Coronary artery (tissue), 2 donors: ENCODE results near the gene SLC12A9.
"Not testable (repeated sequence)": the region's sequence is repeated elsewhere in the genome, so short reads cannot be mapped to it uniquely, and the experiment has no call there.

Experiments
- DNase-seq: peaks from one replicate; pipeline ENCODE4 v3.0.0-alpha.2; 2017; ENCODE audit warnings: low spot score
- H3K27ac ChIP-seq, 2 donors: fragments of 200-600 bp; sonication (generic); one replicate each; pipeline ENCODE4 v1.5.1; 2016 to 2019
- H3K4me3 ChIP-seq: fragments of 200-600 bp; sonication (generic); 2 replicates; pipeline ENCODE4 v1.5.1; 2016; ENCODE audit warnings: mild to moderate bottlenecking, moderate library complexity
- CTCF ChIP-seq: fragments of 200-600 bp; sonication (generic); IDR thresholded peaks from one replicate; pipeline ENCODE4 v1.5.1; 2019; ENCODE audit warnings: antibody characterized with exemption

Gene SLC12A9

GRCh38 chr7:100836812-100837098 is 15.8 kb upstream of the SLC12A9 start:
- H3K4me3 ChIP-seq, result peak overlapping the region; percentile 63
- TF ChIP-seq CTCF, result no peak
- DNase-seq, result no peak
- H3K27ac ChIP-seq, result peak overlapping the region; percentile 32 to 80

- DNase-seq, result peak; percentile 91
- TF ChIP-seq CTCF, result no peak
- H3K27ac ChIP-seq, result peak overlapping the region; percentile 32 to 80
- peak overlapping the region; percentile 63 for H3K4me3 ChIP-seq
These were observed 15.2 kb upstream of the SLC12A9 start for GRCh38 chr7:100837099-100837836.

GRCh38 chr7:100839361-100839760 is 13.2 kb upstream of the SLC12A9 start:
- Histone ChIP-seq H3K4me3 (no peak overlapping the region), H3K27ac (no peak overlapping the region)
- no peak for DNase-seq
- no peak for TF ChIP-seq CTCF

GRCh38 chr7:100840470-100841100 is 11.9 kb upstream of the SLC12A9 start:
- no peak overlapping the region for H3K4me3 ChIP-seq
- H3K27ac ChIP-seq, result no peak overlapping the region
- DNase-seq, result no peak
- no peak for TF ChIP-seq CTCF

- H3K27ac ChIP-seq, result no peak overlapping the region
- H3K4me3 ChIP-seq, result no peak overlapping the region
- no peak for DNase-seq
- TF ChIP-seq CTCF, result no peak
These were observed 5.2 kb upstream of the SLC12A9 start for GRCh38 chr7:100847360-100847759.

GRCh38 chr7:100854146-100854895 is 1.8 kb downstream of the SLC12A9 start:
- Histone ChIP-seq H3K4me3 (no peak overlapping the region), H3K27ac (no peak overlapping the region)
- no peak for DNase-seq
- no peak for TF ChIP-seq CTCF

- not testable (repeated sequence) for DNase-seq, H3K27ac ChIP-seq, H3K4me3 ChIP-seq
These were observed 2.4 kb downstream of the SLC12A9 start for GRCh38 chr7:100854899-100855298.
